GM12892 (cell line): ENCODE measurements around the gene HIP1R.

Experiments
- POLR2A ChIP-seq: IDR thresholded peaks from 2 replicates; pipeline ENCODE4 v1.6.1; 2011; ENCODE audit warnings: low read depth, low read length, control low read depth
- POLR2AphosphoS5 ChIP-seq: IDR thresholded peaks from 2 replicates; pipeline ENCODE4 v1.6.1; 2011; ENCODE audit warnings: low read depth, low read length, control low read depth
- TAF1 ChIP-seq: IDR thresholded peaks from 2 replicates; pipeline ENCODE4 v1.6.1; 2011; ENCODE audit warnings: low read depth, mild to moderate bottlenecking, control low read depth, low read length, borderline replicate concordance

GRCh38 chr12:122834104-122834920 is 945 bp upstream of the HIP1R start:
- TF ChIP-seq POLR2AphosphoS5 (no peak), TAF1 (no peak), POLR2A (no peak)
